ENCODE results near the gene NOXA1.
A peak's percentile ranks its signal among the peaks of the same experiment; 100 is the strongest.

- TF ChIP-seq ZNF431 (CRISPR knock-in tag; IDR thresholded peaks at IDR 0.05) (no peak), GTF2A2 (tag; IDR thresholded peaks at IDR 0.05) (no peak), CTCF (IDR thresholded peaks at IDR 0.05 in 2 of 3, conservative IDR thresholded peaks at IDR 0.05 in 1 of 3; ENCODE audit: insufficient read depth in 2 of 3, low read depth in 1 of 3, low read length in 3 of 3) (peak; percentile 50 to 62 (median 52)), ZNF3 (CRISPR knock-in tag; IDR thresholded peaks at IDR 0.05) (no peak), RFX5 (IDR thresholded peaks at IDR 0.05; ENCODE audit: low read depth, low read length) (no peak), POLR2A (conservative IDR thresholded peaks at IDR 0.05) (0 out of 2 replicates have a peak, but pooled peaks have one; percentile 45), DPF2 (IDR thresholded peaks at IDR 0.05) (no peak), MTF1 (CRISPR knock-in tag; IDR thresholded peaks at IDR 0.05; ENCODE audit: borderline replicate concordance) (no peak), ZNF133 (CRISPR knock-in tag; IDR thresholded peaks at IDR 0.05) (no peak), SETDB1 (IDR thresholded peaks at IDR 0.05; ENCODE audit: low read length) (no peak), JUND (IDR thresholded peaks at IDR 0.05; ENCODE audit: borderline replicate concordance, low read depth, low read length) (no peak), JUND (tag; IDR thresholded peaks at IDR 0.05; ENCODE audit: borderline replicate concordance, low read depth, low read length) (no peak; the same call in 2 of the 3 replicates), POLR2AphosphoS2 (IDR thresholded peaks at IDR 0.05; ENCODE audit: low read length) (no peak)
- TF ChIP-seq, protein P1, sequence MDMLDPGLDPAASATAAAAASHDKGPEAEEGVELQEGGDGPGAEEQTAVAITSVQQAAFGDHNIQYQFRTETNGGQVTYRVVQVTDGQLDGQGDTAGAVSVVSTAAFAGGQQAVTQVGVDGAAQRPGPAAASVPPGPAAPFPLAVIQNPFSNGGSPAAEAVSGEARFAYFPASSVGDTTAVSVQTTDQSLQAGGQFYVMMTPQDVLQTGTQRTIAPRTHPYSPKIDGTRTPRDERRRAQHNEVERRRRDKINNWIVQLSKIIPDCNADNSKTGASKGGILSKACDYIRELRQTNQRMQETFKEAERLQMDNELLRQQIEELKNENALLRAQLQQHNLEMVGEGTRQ (CRISPR knock-in tag; IDR thresholded peaks at IDR 0.05) = no peak
- TF ChIP-seq, protein P2, sequence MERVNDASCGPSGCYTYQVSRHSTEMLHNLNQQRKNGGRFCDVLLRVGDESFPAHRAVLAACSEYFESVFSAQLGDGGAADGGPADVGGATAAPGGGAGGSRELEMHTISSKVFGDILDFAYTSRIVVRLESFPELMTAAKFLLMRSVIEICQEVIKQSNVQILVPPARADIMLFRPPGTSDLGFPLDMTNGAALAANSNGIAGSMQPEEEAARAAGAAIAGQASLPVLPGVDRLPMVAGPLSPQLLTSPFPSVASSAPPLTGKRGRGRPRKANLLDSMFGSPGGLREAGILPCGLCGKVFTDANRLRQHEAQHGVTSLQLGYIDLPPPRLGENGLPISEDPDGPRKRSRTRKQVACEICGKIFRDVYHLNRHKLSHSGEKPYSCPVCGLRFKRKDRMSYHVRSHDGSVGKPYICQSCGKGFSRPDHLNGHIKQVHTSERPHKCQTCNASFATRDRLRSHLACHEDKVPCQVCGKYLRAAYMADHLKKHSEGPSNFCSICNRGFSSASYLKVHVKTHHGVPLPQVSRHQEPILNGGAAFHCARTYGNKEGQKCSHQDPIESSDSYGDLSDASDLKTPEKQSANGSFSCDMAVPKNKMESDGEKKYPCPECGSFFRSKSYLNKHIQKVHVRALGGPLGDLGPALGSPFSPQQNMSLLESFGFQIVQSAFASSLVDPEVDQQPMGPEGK (CRISPR knock-in tag; IDR thresholded peaks at IDR 0.05; ENCODE audit: borderline replicate concordance) = no peak
These were observed 38.6 kb downstream of the NOXA1 start for GRCh38 chr9:137461663-137462395.
